ENCODE results near the gene CGB8. TPM values are rescaled to one million over a fixed set of nuclear protein-coding genes. Genes with fewer than 3 reads are reported as not detected.

Gene CGB8
- total RNA-seq, 3 donors from 2014 or later (not counting 1 experiment from before 2014, with no cell fraction given), result not detected

GRCh38 chr19:49017041-49017665 is 31.8 kb downstream of the CGB8 start, which contains the start of gene LHB:
LHB (minus strand) TSS chr19:49017091; CDS start chr19:49017081, 10 bp downstream.
- Histone ChIP-seq H3K4me3 (ENCODE audit: low read length) (peak within 1 kb of the TSS; percentile 50), H3K27me3 (ENCODE audit: control insufficient read depth, insufficient read depth, low read length) (peaks cover 3% of the 10 kb centered on the region), H3K27ac (ENCODE audit: low read length) (no peak within 1 kb of the TSS), H3K36me3 (ENCODE audit: control insufficient read depth, insufficient read depth, low read length) (no peaks in the 10 kb centered on the region), H3K4me1 (ENCODE audit: control insufficient read depth, insufficient read depth, low read length) (peaks cover 33% of the 10 kb centered on the region), H3K9me3 (ENCODE audit: control insufficient read depth, insufficient read depth, low read length) (no peaks in the 10 kb centered on the region)
- H3K27ac Mint-ChIP-seq, result peak within 1 kb of the TSS in 1 of 2 donors; percentile 84
- intact Hi-C loops (cut with micrococcal nuclease), result no loop called here
- no peak for TF ChIP-seq CTCF (IDR thresholded peaks at IDR 0.05)
- 67% methylated on average over 16 of the region's 17 CpGs for WGBS (ENCODE audit: insufficient coverage)
- no peaks in the 10 kb centered on the region for H3K36me3 Mint-ChIP-seq
- peaks cover 0 to 7% of the 10 kb centered on the region in 2 donors for H3K27me3 Mint-ChIP-seq (ENCODE audit: low read depth in 2 of 2)
- no peaks in the 10 kb centered on the region for H3K9me3 Mint-ChIP-seq
- ATAC-seq, result no peak
- H3K4me3 Mint-ChIP-seq, result peak within 1 kb of the TSS; percentile 86
- peaks cover 15 to 36% of the 10 kb centered on the region in 2 donors for H3K4me1 Mint-ChIP-seq
- DNase-seq, result peak in 1 of 2 donors; percentile 8

GRCh38 chr19:49016067-49016839 is 32.7 kb downstream of the CGB8 start:
- H3K4me1 Mint-ChIP-seq, result peaks cover 15 to 33% of the 10 kb centered on the region in 2 donors
- ATAC-seq (no peak), DNase-seq (peak in 1 of 2 donors; percentile 6)
- H3K27me3 Mint-ChIP-seq (ENCODE audit: low read depth in 2 of 2), result peaks cover 0 to 7% of the 10 kb centered on the region in 2 donors
- H3K9me3 Mint-ChIP-seq, result no peaks in the 10 kb centered on the region
- Histone ChIP-seq H3K9me3 (ENCODE audit: control insufficient read depth, insufficient read depth, low read length) (no peaks in the 10 kb centered on the region), H3K27me3 (ENCODE audit: control insufficient read depth, insufficient read depth, low read length) (peaks cover 3% of the 10 kb centered on the region), H3K36me3 (ENCODE audit: control insufficient read depth, insufficient read depth, low read length) (peaks cover 6% of the 10 kb centered on the region), H3K27ac (ENCODE audit: low read length) (no peak overlapping the region), H3K4me3 (ENCODE audit: low read length) (no peak overlapping the region), H3K4me1 (ENCODE audit: control insufficient read depth, insufficient read depth, low read length) (peaks cover 33% of the 10 kb centered on the region)
- H3K27ac Mint-ChIP-seq, result no peak overlapping the region
- no peaks in the 10 kb centered on the region for H3K36me3 Mint-ChIP-seq
- intact Hi-C loops (cut with micrococcal nuclease), result no loop called here
- 95% methylated on average over 16 of the region's 29 CpGs for WGBS (ENCODE audit: insufficient coverage)
- no peak for TF ChIP-seq CTCF (IDR thresholded peaks at IDR 0.05)
- H3K4me3 Mint-ChIP-seq, result peak overlapping the region; percentile 49

GRCh38 chr19:49014870-49015255 is 34.0 kb downstream of the CGB8 start:
- no peak overlapping the region for H3K27ac Mint-ChIP-seq
- no peaks in the 10 kb centered on the region for H3K9me3 Mint-ChIP-seq
- peaks cover 3% of the 10 kb centered on the region for H3K27me3 ChIP-seq (ENCODE audit: control insufficient read depth, insufficient read depth, low read length)
- peaks cover 0 to 4% of the 10 kb centered on the region in 2 donors for H3K27me3 Mint-ChIP-seq (ENCODE audit: low read depth in 2 of 2)
- H3K36me3 Mint-ChIP-seq, result no peaks in the 10 kb centered on the region
- H3K4me1 ChIP-seq (ENCODE audit: control insufficient read depth, insufficient read depth, low read length), result peaks cover 25% of the 10 kb centered on the region
- no peak overlapping the region for H3K4me3 ChIP-seq (ENCODE audit: low read length)
- no peak overlapping the region for H3K27ac ChIP-seq (ENCODE audit: low read length)
- H3K4me1 Mint-ChIP-seq, result peaks cover 15 to 27% of the 10 kb centered on the region in 2 donors
- intact Hi-C loops (cut with micrococcal nuclease), result no loop called here
- no peak for DNase-seq
- H3K9me3 ChIP-seq (ENCODE audit: control insufficient read depth, insufficient read depth, low read length), result no peaks in the 10 kb centered on the region
- peaks cover 19% of the 10 kb centered on the region for H3K36me3 ChIP-seq (ENCODE audit: control insufficient read depth, insufficient read depth, low read length)
- WGBS (ENCODE audit: insufficient coverage), result 92% methylated on average over 18 of the region's 18 CpGs
- TF ChIP-seq CTCF (IDR thresholded peaks at IDR 0.05), result no peak
- H3K4me3 Mint-ChIP-seq, result no peak overlapping the region
- ATAC-seq, result no peak

Data from natural killer cell (primary cell).